Left lobe of liver (tissue), 2 donors: Measurements from ENCODE around the gene LLCFC1. TPM values are rescaled to one million over a fixed set of nuclear protein-coding genes. Genes with fewer than 3 reads are reported as not detected.
A peak's percentile ranks its signal among the peaks of the same experiment; 100 is the strongest.

Source experiments
- ATAC-seq: fragments of 200-7000 bp; cut with Tn5 transposase; one replicate; pipeline ENCODE4 v1.9.1; 2020; ENCODE audit warnings: mild to moderate bottlenecking, moderate library complexity
- DNase-seq: peaks from one replicate; pipeline ENCODE4 v3.0.0-alpha.2; 2020; ENCODE audit warnings: low spot score
- total RNA-seq: library from RNA; stranded (reverse); gene quantifications from one replicate; pipeline ENCODE4 v1.2.1, GENCODE V29; 2021
- donor health status: DM: no; HTN: no; CAD: no; lungs with moderate emphysema.
- donor health status: DM: no; HTN: yes; CAD: no.

The LLCFC1 gene
- total RNA-seq, 1 donor from 2014 or later: not detected

- DNase-seq (no peak), ATAC-seq (no peak)
These were observed 29.3 kb upstream of the LLCFC1 start for GRCh38 chr7:142910031-142910433.

- ATAC-seq (no peak), DNase-seq (no peak)
These were observed 28.8 kb upstream of the LLCFC1 start for GRCh38 chr7:142910481-142910880.

GRCh38 chr7:142913051-142913450 lies 26.2 kb upstream of the LLCFC1 start:
- no peak for ATAC-seq

GRCh38 chr7:142913566-142913965 lies 25.7 kb upstream of the LLCFC1 start:
- no peak for DNase-seq
- no peak for ATAC-seq

More at GRCh38 chr7:142913051-142913450, 26.2 kb upstream of the LLCFC1 start:
- no peak for DNase-seq

GRCh38 chr7:142914121-142914520 lies 25.2 kb upstream of the LLCFC1 start:
- ATAC-seq (no peak), DNase-seq (no peak)

- DNase-seq (no peak), ATAC-seq (no peak)
These were observed 24.0 kb upstream of the LLCFC1 start for GRCh38 chr7:142915315-142915714.

GRCh38 chr7:142916508-142916907 lies 22.8 kb upstream of the LLCFC1 start:
- ATAC-seq (no peak), DNase-seq (no peak)

- DNase-seq (no peak), ATAC-seq (no peak)
These were observed 21.8 kb upstream of the LLCFC1 start for GRCh38 chr7:142917447-142917846.

- ATAC-seq: no peak
- no peak for DNase-seq
These were observed 20.4 kb upstream of the LLCFC1 start for GRCh38 chr7:142918901-142919300.

- DNase-seq (no peak), ATAC-seq (no peak)
These were observed 19.6 kb upstream of the LLCFC1 start for GRCh38 chr7:142919656-142920055.

GRCh38 chr7:142923391-142923790 lies 15.9 kb upstream of the LLCFC1 start:
- ATAC-seq (no peak), DNase-seq (no peak)

GRCh38 chr7:142925413-142925812 lies 13.9 kb upstream of the LLCFC1 start:
- no peak for DNase-seq
- no peak for ATAC-seq

- DNase-seq (no peak), ATAC-seq (peak; percentile 33)
These were observed 12.1 kb upstream of the LLCFC1 start for GRCh38 chr7:142927085-142927745.

- DNase-seq: no peak
- ATAC-seq: no peak
These were observed 11.3 kb upstream of the LLCFC1 start for GRCh38 chr7:142927949-142928348.

- DNase-seq (no peak), ATAC-seq (no peak)
These were observed 9.1 kb upstream of the LLCFC1 start for GRCh38 chr7:142930126-142930730.

GRCh38 chr7:142932386-142933091 lies 6.7 kb upstream of the LLCFC1 start:
- DNase-seq: no peak
- no peak for ATAC-seq

GRCh38 chr7:142933092-142933475 lies 6.2 kb upstream of the LLCFC1 start:
- ATAC-seq: no peak

GRCh38 chr7:142933624-142934023 lies 5.7 kb upstream of the LLCFC1 start, which contains the start of gene TRPV5:
Gene TRPV5 (minus strand): TSS chr7:142933746. CDS start chr7:142933459, 287 bp downstream.
- no peak for DNase-seq
- no peak for ATAC-seq

More at GRCh38 chr7:142933092-142933475, 6.2 kb upstream of the LLCFC1 start:
- no peak for DNase-seq

GRCh38 chr7:142934056-142934455 lies 5.2 kb upstream of the LLCFC1 start:
- no peak for ATAC-seq
- no peak for DNase-seq

GRCh38 chr7:142935941-142936565 lies 3.2 kb upstream of the LLCFC1 start:
- DNase-seq (no peak), ATAC-seq (no peak)

GRCh38 chr7:142938611-142939010 lies 673 bp upstream of the LLCFC1 start:
- DNase-seq: no peak
- no peak for ATAC-seq
